Omental fat pad (tissue), 4 donors: Measurements from ENCODE around the gene CAPG. TPM values are rescaled to one million over a fixed set of nuclear protein-coding genes. Genes with fewer than 3 reads are reported as not detected.
A peak's percentile ranks its signal among the peaks of the same experiment; 100 is the strongest.

ENCODE experiments used
- ATAC-seq: fragments of 150-250 bp; one replicate; pipeline ENCODE4 v1.9.1; 2016; ENCODE audit warnings: mild to moderate bottlenecking, moderate library complexity; ENCODE audit not compliant: low FRiP score
- DNase-seq: peaks from one replicate; pipeline ENCODE4 v3.0.0-alpha.2; 2019; ENCODE audit warnings: low spot score
- small RNA-seq: library from RNA; depleted of rRNA; stranded (forward); fragments of <200 nt; gene quantifications from one replicate; pipeline ENCODE3, GENCODE V24; 2016
- total RNA-seq, 4 donors: library from RNA; depleted of rRNA; stranded (reverse); fragments of >200 nt; gene quantifications; one replicate each; pipeline ENCODE4 v1.1.0, GENCODE V29; 2016
- TF ChIP-seq, protein P1 (sequence below), 3 donors: fragments of 450-650 bp; IDR thresholded peaks; one replicate each; pipeline ENCODE4 v1.5.1; 2016 to 2017; ENCODE audit warnings: antibody characterized with exemption in 3 of 3, mild to moderate bottlenecking in 3 of 3, moderate library complexity in 2 of 3

CAPG gene
- total RNA-seq, 4 donors from 2014 or later, result 32.3 to 190 (median 99.5) TPM

DNA sequence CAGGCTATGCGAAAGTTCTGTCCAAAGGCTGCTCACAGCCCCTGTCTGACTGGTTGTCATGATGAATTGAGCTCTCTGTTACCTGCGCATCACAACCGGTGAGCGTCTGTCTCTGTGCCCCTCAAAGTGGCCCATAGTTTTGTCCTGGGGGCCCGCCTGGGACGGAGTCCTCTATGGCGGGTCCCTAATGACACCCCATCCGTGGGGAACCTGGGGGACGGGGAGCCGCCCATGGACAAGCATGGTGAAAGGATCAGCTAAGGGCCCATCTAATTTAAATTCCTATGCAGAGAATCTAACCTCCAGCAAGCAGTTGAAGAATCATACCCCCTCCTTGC is 55.1 kb downstream of the CAPG start:
- no peak for ATAC-seq
- DNase-seq, result no peak
- TF ChIP-seq, protein P1, sequence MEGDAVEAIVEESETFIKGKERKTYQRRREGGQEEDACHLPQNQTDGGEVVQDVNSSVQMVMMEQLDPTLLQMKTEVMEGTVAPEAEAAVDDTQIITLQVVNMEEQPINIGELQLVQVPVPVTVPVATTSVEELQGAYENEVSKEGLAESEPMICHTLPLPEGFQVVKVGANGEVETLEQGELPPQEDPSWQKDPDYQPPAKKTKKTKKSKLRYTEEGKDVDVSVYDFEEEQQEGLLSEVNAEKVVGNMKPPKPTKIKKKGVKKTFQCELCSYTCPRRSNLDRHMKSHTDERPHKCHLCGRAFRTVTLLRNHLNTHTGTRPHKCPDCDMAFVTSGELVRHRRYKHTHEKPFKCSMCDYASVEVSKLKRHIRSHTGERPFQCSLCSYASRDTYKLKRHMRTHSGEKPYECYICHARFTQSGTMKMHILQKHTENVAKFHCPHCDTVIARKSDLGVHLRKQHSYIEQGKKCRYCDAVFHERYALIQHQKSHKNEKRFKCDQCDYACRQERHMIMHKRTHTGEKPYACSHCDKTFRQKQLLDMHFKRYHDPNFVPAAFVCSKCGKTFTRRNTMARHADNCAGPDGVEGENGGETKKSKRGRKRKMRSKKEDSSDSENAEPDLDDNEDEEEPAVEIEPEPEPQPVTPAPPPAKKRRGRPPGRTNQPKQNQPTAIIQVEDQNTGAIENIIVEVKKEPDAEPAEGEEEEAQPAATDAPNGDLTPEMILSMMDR (IDR thresholded peaks at IDR 0.05), result no peak

DNA sequence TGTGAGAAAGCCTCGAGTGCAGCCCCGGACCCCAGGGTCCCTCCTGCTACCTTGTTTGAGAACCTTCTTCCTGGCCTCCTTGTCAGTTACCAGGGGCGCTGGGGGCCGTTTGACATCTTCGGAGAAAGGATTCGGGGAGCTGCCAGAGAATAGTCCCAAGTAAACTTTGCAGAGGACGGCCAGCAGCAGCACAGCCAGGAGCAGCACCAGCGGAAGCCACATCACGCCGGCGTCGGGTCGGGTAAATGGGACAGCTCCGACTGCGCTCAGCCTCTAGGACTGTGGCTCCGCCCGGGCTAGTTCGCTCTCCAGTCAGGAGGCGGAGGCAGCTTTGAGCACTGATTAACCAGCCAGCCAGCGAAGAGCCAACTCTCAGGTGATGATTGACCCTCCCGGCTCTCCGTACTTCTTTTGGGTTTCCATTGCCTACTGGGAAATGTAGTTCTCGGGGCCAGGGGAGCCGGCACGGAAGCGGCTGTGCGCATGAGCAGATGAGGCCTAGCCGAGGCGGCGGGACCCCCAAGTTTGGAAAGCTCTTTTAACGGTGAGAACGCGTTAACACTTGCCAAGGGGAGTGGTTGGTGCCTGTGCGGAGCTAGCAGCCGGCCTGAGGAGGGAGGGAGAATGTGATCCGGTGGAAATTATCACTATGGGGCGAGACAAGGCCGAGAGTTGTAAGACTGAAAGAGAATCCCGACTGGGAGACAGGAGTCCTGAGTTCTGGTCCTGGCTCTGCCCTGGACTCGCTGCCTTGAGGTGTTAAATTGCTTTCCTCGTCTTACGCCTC is 55.7 kb downstream of the CAPG start, which contains the start of the genes ELMOD3 and RETSAT:
ELMOD3 (plus strand) TSS at position 484 of the 787 bp plus-strand sequence. CDS start 2,430 bp downstream, outside the sequence.
RETSAT (minus strand) TSS at position 243 of the 787 bp plus-strand sequence; CDS start at position 222, 21 bp downstream.
- TF ChIP-seq, protein P1 (IDR thresholded peaks at IDR 0.05), result no peak
- peak; percentile 96 for ATAC-seq

DNA sequence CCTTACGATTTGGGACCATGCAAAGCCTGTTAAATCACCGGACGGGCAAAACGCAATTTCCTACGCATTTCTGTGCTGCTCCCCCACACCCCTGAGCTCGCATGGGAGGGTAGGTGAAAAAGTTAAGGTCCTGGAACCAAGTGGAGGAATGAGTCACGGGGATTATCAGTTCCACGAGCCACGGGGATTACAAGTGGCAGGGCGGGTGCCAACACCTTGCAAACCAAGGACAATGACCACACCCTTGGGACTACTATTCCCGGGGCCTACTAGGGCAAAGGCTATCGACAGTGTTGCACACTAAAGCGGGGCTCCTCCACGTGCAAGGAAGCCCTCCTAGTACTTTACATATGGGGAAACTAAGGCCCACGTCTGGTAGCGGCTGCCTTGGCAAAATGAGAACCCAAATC is 56.3 kb downstream of the CAPG start:
- TF ChIP-seq, protein P1 (IDR thresholded peaks at IDR 0.05), result no peak
- DNase-seq (no peak), ATAC-seq (peak; percentile 42)

More for the DNA sequence above, 55.7 kb downstream of the CAPG start, which contains the start of the genes ELMOD3 and RETSAT:
- peak; percentile 93 for DNase-seq

DNA sequence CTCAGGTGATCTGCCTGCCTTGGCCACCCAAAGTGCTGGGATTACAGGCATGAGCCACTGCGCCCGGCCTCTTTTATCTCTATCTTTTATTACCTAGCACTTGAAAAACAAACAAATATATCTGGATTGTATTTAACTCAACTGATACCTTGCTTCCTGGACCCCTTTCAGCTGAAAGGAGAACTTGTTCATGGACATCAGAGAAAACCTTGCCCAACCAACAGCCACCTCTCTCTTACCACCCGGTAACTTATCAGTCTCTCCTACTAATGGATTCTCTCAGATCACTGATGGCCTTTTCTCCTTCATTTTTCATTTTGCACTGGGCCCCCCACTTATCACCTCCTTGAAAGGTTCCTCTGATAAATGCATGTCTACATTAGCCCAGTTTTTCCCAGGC is 62.6 kb downstream of the CAPG start:
- TF ChIP-seq, protein P1 (IDR thresholded peaks at IDR 0.05), result no peak
- ATAC-seq, result no peak
- no peak for DNase-seq

Small RNA genes within 50 kb of the gene (small RNA-seq; reads per million reads assigned to genes)
- gene AC062037.1 (not detected), gene AC062037.2 (not detected), gene RF00019 (not detected), gene RN7SL113P (not detected), gene RN7SL251P (not detected)

Other genes starting within 250 kb of the CAPG start
- gene TGOLN2, start 82.4 kb downstream of the CAPG start, total RNA-seq, result 100 to 1,000 TPM; 112 to 151 (median 128) TPM
- gene RETSAT, start 55.8 kb downstream of the CAPG start, total RNA-seq, result 100 to 1,000 TPM; 153 to 436 (median 303) TPM
- 10 to 100 TPM; 42.2 to 83.8 (median 67.9) TPM for gene ELMOD3, start 55.6 kb downstream of the CAPG start, total RNA-seq
- not detected for gene SH2D6, start 8.3 kb upstream of the CAPG start, total RNA-seq
- 1,000 to 10,000 TPM in 1 of 4 donors, 100 to 1,000 TPM in 3; 223 to 1,046 (median 437) TPM for gene MAT2A, start 128.8 kb upstream of the CAPG start, total RNA-seq
- gene GGCX, start 151.1 kb upstream of the CAPG start, total RNA-seq, result 10 to 100 TPM; 24.7 to 44.1 (median 39.8) TPM
- gene VAMP8, start 167.2 kb upstream of the CAPG start, total RNA-seq, result 10 to 100 TPM; 23.3 to 48.7 (median 46.1) TPM
- gene VAMP5, start 174.1 kb upstream of the CAPG start, total RNA-seq, result 100 to 1,000 TPM in 1 of 4 donors, 10 to 100 TPM in 3; 51.4 to 116 (median 85.0) TPM
- gene RNF181, start 185.4 kb upstream of the CAPG start, total RNA-seq, result 100 to 1,000 TPM in 3 of 4 donors, 10 to 100 TPM in 1; 94.7 to 216 (median 144) TPM
- gene TMEM150A, start 192.3 kb upstream of the CAPG start, total RNA-seq, result 10 to 100 TPM; 20.1 to 38.7 (median 25.5) TPM
- gene C2orf68, start 201.7 kb upstream of the CAPG start, total RNA-seq, result 10 to 100 TPM in 3 of 4 donors, 1 to 10 TPM in 1; 7.9 to 19.5 (median 12.8) TPM
- gene USP39, start 205.8 kb upstream of the CAPG start, total RNA-seq, result 10 to 100 TPM; 40.1 to 61.5 (median 49.0) TPM